ENCODE results near the gene PCK2.
A peak's percentile ranks its signal among the peaks of the same experiment; 100 is the strongest.

Gene PCK2

DNA sequence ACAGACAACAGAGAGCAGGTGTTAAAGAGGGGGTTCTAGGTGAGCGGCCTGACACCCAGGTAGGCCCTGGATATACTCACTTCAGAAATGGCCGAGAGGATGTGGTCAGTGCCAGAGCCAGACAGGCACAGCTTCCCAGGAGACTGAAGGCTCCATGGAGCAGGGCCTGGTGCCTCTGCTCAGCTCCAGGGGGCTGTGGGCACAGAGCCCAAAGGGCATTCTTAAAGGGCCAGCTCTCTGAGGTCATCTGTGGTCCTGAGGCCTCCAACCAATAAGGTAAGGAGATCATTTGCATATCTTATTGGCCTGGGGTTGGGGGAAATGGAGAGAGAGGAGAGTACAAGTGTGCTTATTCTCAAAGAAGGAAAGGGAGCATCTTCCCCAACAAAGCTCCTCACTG lies 9.7 kb upstream of the PCK2 start:
- TF ChIP-seq TEAD4 (IDR thresholded peaks at IDR 0.05) (peak; percentile 50; the same call in 1 of the 2 replicates), TAF1 (IDR thresholded peaks at IDR 0.05; ENCODE audit: low read depth) (no peak), NFIC (IDR thresholded peaks at IDR 0.05) (peak; percentile 82), TCF12 (IDR thresholded peaks at IDR 0.05; ENCODE audit: low read depth) (no peak), RAD21 (IDR thresholded peaks at IDR 0.05; ENCODE audit: low read depth) (no peak), FOXM1 (IDR thresholded peaks at IDR 0.05; ENCODE audit: borderline replicate concordance, low read depth) (no peak), EGR1 (IDR thresholded peaks at IDR 0.05) (no peak), YY1 (IDR thresholded peaks at IDR 0.05; ENCODE audit: low read depth) (no peak), EP300 (IDR thresholded peaks at IDR 0.05; ENCODE audit: borderline replicate concordance) (no peak), CEBPB (IDR thresholded peaks at IDR 0.05) (no peak), CREB1 (IDR thresholded peaks at IDR 0.05; ENCODE audit: low read depth) (no peak)
- TF ChIP-seq, protein P1, sequence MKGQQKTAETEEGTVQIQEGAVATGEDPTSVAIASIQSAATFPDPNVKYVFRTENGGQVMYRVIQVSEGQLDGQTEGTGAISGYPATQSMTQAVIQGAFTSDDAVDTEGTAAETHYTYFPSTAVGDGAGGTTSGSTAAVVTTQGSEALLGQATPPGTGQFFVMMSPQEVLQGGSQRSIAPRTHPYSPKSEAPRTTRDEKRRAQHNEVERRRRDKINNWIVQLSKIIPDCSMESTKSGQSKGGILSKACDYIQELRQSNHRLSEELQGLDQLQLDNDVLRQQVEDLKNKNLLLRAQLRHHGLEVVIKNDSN (IDR thresholded peaks at IDR 0.05), result no peak
- TF ChIP-seq, protein P2, sequence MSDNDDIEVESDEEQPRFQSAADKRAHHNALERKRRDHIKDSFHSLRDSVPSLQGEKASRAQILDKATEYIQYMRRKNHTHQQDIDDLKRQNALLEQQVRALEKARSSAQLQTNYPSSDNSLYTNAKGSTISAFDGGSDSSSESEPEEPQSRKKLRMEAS (IDR thresholded peaks at IDR 0.05), result no peak
- TF ChIP-seq, protein P3, sequence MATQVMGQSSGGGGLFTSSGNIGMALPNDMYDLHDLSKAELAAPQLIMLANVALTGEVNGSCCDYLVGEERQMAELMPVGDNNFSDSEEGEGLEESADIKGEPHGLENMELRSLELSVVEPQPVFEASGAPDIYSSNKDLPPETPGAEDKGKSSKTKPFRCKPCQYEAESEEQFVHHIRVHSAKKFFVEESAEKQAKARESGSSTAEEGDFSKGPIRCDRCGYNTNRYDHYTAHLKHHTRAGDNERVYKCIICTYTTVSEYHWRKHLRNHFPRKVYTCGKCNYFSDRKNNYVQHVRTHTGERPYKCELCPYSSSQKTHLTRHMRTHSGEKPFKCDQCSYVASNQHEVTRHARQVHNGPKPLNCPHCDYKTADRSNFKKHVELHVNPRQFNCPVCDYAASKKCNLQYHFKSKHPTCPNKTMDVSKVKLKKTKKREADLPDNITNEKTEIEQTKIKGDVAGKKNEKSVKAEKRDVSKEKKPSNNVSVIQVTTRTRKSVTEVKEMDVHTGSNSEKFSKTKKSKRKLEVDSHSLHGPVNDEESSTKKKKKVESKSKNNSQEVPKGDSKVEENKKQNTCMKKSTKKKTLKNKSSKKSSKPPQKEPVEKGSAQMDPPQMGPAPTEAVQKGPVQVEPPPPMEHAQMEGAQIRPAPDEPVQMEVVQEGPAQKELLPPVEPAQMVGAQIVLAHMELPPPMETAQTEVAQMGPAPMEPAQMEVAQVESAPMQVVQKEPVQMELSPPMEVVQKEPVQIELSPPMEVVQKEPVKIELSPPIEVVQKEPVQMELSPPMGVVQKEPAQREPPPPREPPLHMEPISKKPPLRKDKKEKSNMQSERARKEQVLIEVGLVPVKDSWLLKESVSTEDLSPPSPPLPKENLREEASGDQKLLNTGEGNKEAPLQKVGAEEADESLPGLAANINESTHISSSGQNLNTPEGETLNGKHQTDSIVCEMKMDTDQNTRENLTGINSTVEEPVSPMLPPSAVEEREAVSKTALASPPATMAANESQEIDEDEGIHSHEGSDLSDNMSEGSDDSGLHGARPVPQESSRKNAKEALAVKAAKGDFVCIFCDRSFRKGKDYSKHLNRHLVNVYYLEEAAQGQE (IDR thresholded peaks at IDR 0.05; ENCODE audit: low read depth), result no peak

DNA sequence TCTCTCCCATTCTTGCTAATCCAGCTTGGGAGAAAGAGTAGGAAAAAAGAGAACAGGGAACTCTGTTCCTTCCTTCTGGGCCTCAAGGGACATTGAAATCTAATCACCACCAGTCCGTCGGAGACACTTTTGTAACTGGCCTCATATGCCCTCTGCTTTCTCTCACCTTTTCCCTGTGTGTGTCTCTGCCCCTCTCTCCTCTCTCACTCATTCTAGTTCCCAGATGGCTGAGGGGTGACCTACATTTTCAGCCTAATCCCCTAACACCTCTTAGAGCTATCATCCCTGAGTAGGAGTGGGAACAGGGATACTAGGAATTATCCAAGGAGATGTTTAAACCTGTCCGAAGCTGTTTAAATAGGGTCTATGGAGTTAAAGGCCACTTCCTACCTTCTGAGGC lies 8.9 kb upstream of the PCK2 start:
- no peak for TF ChIP-seq CREB1 (IDR thresholded peaks at IDR 0.05; ENCODE audit: low read depth)
- TF ChIP-seq, protein P1 (IDR thresholded peaks at IDR 0.05), result no peak
- no peak for TF ChIP-seq TEAD4 (IDR thresholded peaks at IDR 0.05)
- TF ChIP-seq, protein P3 (IDR thresholded peaks at IDR 0.05; ENCODE audit: low read depth), result no peak
- TF ChIP-seq FOXM1 (IDR thresholded peaks at IDR 0.05; ENCODE audit: borderline replicate concordance, low read depth), result no peak
- no peak for TF ChIP-seq CEBPB (IDR thresholded peaks at IDR 0.05)
- TF ChIP-seq NFIC (IDR thresholded peaks at IDR 0.05), result no peak
- TF ChIP-seq EP300 (IDR thresholded peaks at IDR 0.05; ENCODE audit: borderline replicate concordance), result no peak
- TF ChIP-seq YY1 (IDR thresholded peaks at IDR 0.05; ENCODE audit: low read depth), result no peak
- TF ChIP-seq TAF1 (IDR thresholded peaks at IDR 0.05; ENCODE audit: low read depth), result no peak
- no peak for TF ChIP-seq TCF12 (IDR thresholded peaks at IDR 0.05; ENCODE audit: low read depth)
- TF ChIP-seq ZBTB7A (IDR thresholded peaks at IDR 0.05; ENCODE audit: low read depth), result no peak
- TF ChIP-seq EGR1 (IDR thresholded peaks at IDR 0.05), result no peak
- TF ChIP-seq, protein P2 (IDR thresholded peaks at IDR 0.05), result no peak
- no peak for TF ChIP-seq RAD21 (IDR thresholded peaks at IDR 0.05; ENCODE audit: low read depth)

DNA sequence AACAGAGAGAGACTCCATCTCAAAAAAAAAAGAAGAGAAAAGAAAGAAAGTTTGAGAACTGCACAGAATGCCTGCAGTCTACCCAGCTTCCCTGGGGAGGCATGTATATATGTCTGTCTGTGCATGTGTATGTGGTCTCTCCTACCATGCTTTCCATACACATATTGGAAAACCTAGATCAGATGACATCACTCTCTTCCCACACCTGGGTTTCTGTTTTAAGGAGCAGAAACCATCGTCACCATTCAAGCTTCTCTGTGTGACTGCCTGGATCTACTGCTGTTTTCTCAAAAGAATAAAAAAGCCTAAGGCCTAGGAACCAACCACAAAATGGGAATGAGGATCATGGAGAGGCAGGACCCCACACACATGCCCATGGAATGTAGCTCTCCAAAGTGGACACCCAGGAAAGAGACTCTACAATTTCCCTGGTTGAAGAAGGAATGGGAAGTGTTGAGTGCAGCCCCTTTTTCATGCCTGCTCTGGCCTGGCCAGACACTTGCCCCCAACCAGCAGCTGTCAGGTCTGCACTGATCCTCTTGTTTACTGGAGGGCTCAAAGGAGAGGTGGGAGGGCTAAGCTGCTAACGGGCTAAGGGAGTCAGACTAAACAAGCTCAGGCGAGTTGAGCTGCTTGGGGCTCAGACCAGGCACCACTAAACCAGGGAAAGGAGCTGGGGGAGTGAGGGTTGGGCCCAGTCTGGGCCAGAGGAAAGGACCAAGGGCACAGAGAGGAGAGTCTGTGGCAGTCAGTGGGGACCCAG lies 7.7 kb upstream of the PCK2 start:
- no peak for TF ChIP-seq TEAD4 (IDR thresholded peaks at IDR 0.05)
- no peak for TF ChIP-seq EP300 (IDR thresholded peaks at IDR 0.05; ENCODE audit: borderline replicate concordance)
- TF ChIP-seq NFIC (IDR thresholded peaks at IDR 0.05), result no peak
- no peak for TF ChIP-seq YY1 (IDR thresholded peaks at IDR 0.05; ENCODE audit: low read depth)
- TF ChIP-seq ZBTB7A (IDR thresholded peaks at IDR 0.05; ENCODE audit: low read depth), result no peak
- TF ChIP-seq TCF12 (IDR thresholded peaks at IDR 0.05; ENCODE audit: low read depth), result no peak
- no peak for TF ChIP-seq RAD21 (IDR thresholded peaks at IDR 0.05; ENCODE audit: low read depth)
- no peak for TF ChIP-seq TAF1 (IDR thresholded peaks at IDR 0.05; ENCODE audit: low read depth)
- TF ChIP-seq, protein P2 (IDR thresholded peaks at IDR 0.05), result no peak
- no peak for TF ChIP-seq CEBPB (IDR thresholded peaks at IDR 0.05)
- no peak for TF ChIP-seq EGR1 (IDR thresholded peaks at IDR 0.05)
- no peak for TF ChIP-seq CREB1 (IDR thresholded peaks at IDR 0.05; ENCODE audit: low read depth)

DNA sequence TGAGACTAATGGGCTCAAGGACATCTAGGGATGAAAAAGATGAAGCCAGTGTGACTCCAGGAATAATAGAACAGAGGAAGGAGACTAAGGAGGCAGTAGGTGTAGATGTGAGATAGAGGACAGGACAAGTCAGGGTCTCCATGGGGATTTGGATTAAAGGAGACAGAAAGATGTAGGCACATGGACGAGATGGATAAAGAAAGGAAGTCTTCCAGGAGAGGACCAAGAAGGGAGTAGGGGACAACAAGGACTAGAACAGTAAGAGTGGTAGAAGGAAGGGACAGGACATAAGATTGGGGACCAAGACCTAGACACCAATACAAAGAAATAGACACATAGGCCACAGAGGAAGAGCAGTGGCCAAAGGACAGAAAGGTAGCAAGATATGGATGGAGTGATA lies 7.1 kb upstream of the PCK2 start:
- no peak for TF ChIP-seq NFIC (IDR thresholded peaks at IDR 0.05)

DNA sequence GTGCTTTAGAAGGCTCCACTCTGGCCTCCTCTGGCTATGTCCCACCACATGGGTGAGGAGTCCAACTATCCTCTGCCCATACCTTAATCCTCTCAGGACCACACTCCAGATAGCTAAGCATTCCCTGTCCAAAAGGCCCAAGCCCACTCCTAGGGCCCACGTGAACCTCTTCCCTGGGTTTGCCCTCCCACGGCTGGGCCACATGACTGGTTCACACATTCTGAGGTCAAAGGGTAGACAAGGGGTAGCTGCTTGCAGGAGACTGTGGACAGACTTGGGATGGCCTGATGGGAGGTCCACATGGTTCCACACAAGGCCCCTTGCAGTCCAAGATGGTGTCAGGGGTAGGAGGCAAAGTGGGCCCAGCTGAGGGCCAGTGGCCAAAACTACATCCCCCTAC lies 6.0 kb upstream of the PCK2 start:
- TF ChIP-seq RAD21 (IDR thresholded peaks at IDR 0.05; ENCODE audit: low read depth), result no peak
- no peak for TF ChIP-seq CREB1 (IDR thresholded peaks at IDR 0.05; ENCODE audit: low read depth)
- TF ChIP-seq EGR1 (IDR thresholded peaks at IDR 0.05), result no peak
- no peak for TF ChIP-seq TCF12 (IDR thresholded peaks at IDR 0.05; ENCODE audit: low read depth)
- no peak for TF ChIP-seq EP300 (IDR thresholded peaks at IDR 0.05; ENCODE audit: borderline replicate concordance)
- TF ChIP-seq, protein P1 (IDR thresholded peaks at IDR 0.05), result no peak
- TF ChIP-seq YY1 (IDR thresholded peaks at IDR 0.05; ENCODE audit: low read depth), result no peak
- TF ChIP-seq ZBTB7A (IDR thresholded peaks at IDR 0.05; ENCODE audit: low read depth), result no peak
- TF ChIP-seq FOXM1 (IDR thresholded peaks at IDR 0.05; ENCODE audit: borderline replicate concordance, low read depth), result no peak
- no peak for TF ChIP-seq TAF1 (IDR thresholded peaks at IDR 0.05; ENCODE audit: low read depth)
